Measurements from ENCODE around the gene PDF. TPM values are rescaled to one million over a fixed set of nuclear protein-coding genes. Genes with fewer than 3 reads are reported as not detected.
A peak's percentile ranks its signal among the peaks of the same experiment; 100 is the strongest.

Gene PDF
- total RNA-seq, 3 donors from 2014 or later (not counting 1 experiment from before 2014, with no cell fraction given): 3.0 to 5.7 (median 4.6) TPM

DNA sequence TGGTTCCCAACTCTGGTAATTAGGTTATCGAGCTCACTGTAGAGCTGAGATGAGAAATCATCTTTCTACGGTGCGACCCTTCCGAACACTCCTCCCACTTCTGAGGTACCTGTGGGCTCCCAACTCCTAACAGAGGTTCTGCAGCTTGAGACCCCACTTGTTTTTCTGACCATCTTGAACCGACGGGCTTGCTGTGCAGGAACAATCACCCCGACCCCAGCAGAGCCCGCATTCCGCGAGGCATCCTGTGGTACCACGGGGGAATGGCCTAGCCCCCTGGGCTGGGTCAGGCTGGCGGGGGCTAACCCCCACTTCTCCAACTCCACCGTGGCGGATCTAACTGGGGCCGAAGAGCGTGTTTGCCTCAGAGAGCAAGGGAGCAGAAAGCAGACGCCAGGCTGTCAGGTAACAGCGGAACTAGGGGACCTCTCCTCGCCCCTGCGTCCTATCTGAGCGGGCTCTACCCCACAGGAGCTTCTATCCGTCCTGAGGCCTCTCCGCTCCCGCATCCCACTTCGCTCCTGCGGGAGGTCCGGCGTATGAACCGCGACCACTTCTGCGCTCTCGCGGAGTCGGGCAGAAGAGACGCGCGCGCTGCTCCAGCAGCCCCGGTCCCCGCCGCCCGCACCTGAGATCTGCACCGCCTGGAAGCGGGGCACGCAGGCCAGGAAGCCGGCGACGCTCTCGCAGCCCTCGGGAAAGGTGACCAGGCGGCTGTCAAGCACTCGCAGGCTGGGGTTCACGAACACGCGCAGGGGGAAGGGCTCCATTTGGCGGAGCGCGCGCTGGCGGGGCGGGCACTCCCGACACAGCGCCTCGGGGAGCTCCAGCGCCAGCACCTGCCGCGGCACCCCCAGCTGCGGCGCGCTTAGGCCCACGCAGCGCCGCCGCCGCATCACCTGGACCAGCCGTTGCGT is 761 bp downstream of the PDF start:
- H3K4me3 Mint-ChIP-seq: peak overlapping the region; percentile 77
- Histone ChIP-seq H3K27ac (ENCODE audit: low read length) (no peak overlapping the region), H3K27me3 (ENCODE audit: control insufficient read depth, insufficient read depth, low read length) (no peaks in the 10 kb centered on the region), H3K4me1 (ENCODE audit: control insufficient read depth, insufficient read depth, low read length) (peaks cover 26% of the 10 kb centered on the region), H3K4me3 (ENCODE audit: low read length) (peak overlapping the region; percentile 44), H3K9me3 (ENCODE audit: control insufficient read depth, insufficient read depth, low read length) (no peaks in the 10 kb centered on the region), H3K36me3 (ENCODE audit: control insufficient read depth, insufficient read depth, low read length) (peaks cover 28% of the 10 kb centered on the region)
- H3K4me1 Mint-ChIP-seq: peaks cover 14 to 19% of the 10 kb centered on the region in 2 donors
- peak overlapping the region in 1 of 2 donors; percentile 44 for H3K27ac Mint-ChIP-seq
- TF ChIP-seq, protein P1, sequence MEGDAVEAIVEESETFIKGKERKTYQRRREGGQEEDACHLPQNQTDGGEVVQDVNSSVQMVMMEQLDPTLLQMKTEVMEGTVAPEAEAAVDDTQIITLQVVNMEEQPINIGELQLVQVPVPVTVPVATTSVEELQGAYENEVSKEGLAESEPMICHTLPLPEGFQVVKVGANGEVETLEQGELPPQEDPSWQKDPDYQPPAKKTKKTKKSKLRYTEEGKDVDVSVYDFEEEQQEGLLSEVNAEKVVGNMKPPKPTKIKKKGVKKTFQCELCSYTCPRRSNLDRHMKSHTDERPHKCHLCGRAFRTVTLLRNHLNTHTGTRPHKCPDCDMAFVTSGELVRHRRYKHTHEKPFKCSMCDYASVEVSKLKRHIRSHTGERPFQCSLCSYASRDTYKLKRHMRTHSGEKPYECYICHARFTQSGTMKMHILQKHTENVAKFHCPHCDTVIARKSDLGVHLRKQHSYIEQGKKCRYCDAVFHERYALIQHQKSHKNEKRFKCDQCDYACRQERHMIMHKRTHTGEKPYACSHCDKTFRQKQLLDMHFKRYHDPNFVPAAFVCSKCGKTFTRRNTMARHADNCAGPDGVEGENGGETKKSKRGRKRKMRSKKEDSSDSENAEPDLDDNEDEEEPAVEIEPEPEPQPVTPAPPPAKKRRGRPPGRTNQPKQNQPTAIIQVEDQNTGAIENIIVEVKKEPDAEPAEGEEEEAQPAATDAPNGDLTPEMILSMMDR (IDR thresholded peaks at IDR 0.05): no peak
- H3K9me3 Mint-ChIP-seq: no peaks in the 10 kb centered on the region
- intact Hi-C loops (cut with micrococcal nuclease): loop anchor here (10.0 kb wide), 1 partner anchor 125 kb away; no protein-coding TSS in a partner anchor
- ATAC-seq: peak; percentile 36 to 57 (median 53)
- no peaks in the 10 kb centered on the region for H3K36me3 Mint-ChIP-seq
- no peaks in the 10 kb centered on the region for H3K27me3 Mint-ChIP-seq (ENCODE audit: low read depth in 2 of 2)
- 11% methylated on average over 77 of the region's 77 CpGs for WGBS (ENCODE audit: insufficient coverage)
- peak in 1 of 2 donors; percentile 71 for DNase-seq

DNA sequence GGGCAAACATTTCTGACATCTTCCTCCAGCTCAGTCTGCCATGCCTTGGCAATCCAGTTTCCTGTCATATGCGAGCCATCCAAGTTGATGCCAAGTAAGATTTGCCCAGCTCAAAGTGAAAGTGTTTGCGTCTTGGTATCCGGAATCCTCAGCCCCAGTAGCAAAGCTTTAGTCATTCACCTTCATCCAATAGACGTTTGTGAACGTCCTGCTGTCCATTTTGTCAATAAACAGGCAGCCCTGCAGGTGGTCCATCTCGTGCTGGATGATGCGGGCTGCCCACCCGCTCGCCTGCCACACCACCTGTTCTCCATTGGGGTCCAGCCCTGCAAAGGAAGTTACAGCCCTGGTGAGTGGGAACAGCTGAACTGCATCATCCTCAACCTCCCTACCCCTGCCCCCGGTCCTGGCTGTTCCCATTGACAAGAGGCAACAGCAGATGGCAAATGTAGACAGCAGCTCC is 1.5 kb downstream of the PDF start:
- no peak for ATAC-seq
- H3K27me3 ChIP-seq (ENCODE audit: control insufficient read depth, insufficient read depth, low read length): no peaks in the 10 kb centered on the region
- Mint-ChIP-seq H3K4me3 (peak overlapping the region; percentile 77), H3K36me3 (no peaks in the 10 kb centered on the region), H3K27me3 (ENCODE audit: low read depth in 2 of 2) (no peaks in the 10 kb centered on the region), H3K27ac (peak overlapping the region in 1 of 2 donors; percentile 27), H3K9me3 (no peaks in the 10 kb centered on the region), H3K4me1 (peaks cover 14 to 24% of the 10 kb centered on the region in 2 donors)
- DNase-seq: peak in 1 of 2 donors; percentile 20
- TF ChIP-seq, protein P1 (IDR thresholded peaks at IDR 0.05): no peak
- peaks cover 26% of the 10 kb centered on the region for H3K4me1 ChIP-seq (ENCODE audit: control insufficient read depth, insufficient read depth, low read length)
- intact Hi-C loops (cut with micrococcal nuclease): loop anchor here (10.0 kb wide), 1 partner anchor 126 kb away; no protein-coding TSS in a partner anchor
- WGBS (ENCODE audit: insufficient coverage): 83% methylated on average over 10 of the region's 10 CpGs
- H3K27ac ChIP-seq (ENCODE audit: low read length): no peak overlapping the region
- no peaks in the 10 kb centered on the region for H3K9me3 ChIP-seq (ENCODE audit: control insufficient read depth, insufficient read depth, low read length)
- peaks cover 28% of the 10 kb centered on the region for H3K36me3 ChIP-seq (ENCODE audit: control insufficient read depth, insufficient read depth, low read length)
- H3K4me3 ChIP-seq (ENCODE audit: low read length): no peak overlapping the region

DNA sequence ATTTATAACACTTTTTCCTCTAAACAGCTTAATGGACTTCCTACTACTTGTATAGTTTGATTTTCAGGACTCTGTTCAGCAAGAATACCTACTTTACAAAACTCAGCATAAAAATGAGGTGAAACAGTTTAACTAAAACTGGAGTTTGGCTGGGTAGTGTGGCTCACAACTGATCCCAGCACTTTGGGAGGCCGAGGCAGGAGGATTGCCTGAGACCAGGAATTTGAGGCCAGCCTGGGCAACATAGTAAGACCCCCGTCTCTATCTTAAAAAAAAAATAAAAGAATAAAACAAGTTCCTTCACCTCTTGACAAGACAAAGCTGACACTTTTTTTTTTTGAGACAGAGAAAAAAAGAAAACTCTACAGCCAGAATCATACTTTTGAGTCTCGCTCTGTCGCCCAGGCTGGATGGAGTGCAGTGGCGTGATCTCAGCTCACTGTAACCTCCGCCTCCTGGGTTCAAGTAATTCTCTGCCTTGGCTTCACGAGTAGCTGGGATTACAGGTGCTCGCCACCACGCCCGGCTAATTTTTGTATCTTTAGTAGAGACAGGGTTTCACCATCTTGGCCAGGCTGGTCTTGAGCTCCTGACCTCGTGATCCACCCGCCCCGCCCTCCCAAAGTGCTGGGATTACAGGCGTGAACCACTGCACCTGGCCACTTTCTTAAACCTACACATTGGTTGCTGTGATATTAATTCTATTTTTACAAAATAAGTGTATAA is 2.6 kb downstream of the PDF start:
- ATAC-seq (no peak), DNase-seq (no peak)
- Mint-ChIP-seq H3K4me3 (no peak overlapping the region), H3K4me1 (peaks cover 14 to 24% of the 10 kb centered on the region in 2 donors), H3K36me3 (no peaks in the 10 kb centered on the region), H3K27me3 (ENCODE audit: low read depth in 2 of 2) (no peaks in the 10 kb centered on the region), H3K27ac (peak overlapping the region in 1 of 2 donors; percentile 27), H3K9me3 (no peaks in the 10 kb centered on the region)
- no peak overlapping the region for H3K4me3 ChIP-seq (ENCODE audit: low read length)
- TF ChIP-seq, protein P1 (IDR thresholded peaks at IDR 0.05): no peak
- 96% methylated on average over 11 of the region's 14 CpGs for WGBS (ENCODE audit: insufficient coverage)
- peaks cover 26% of the 10 kb centered on the region for H3K4me1 ChIP-seq (ENCODE audit: control insufficient read depth, insufficient read depth, low read length)
- no peaks in the 10 kb centered on the region for H3K9me3 ChIP-seq (ENCODE audit: control insufficient read depth, insufficient read depth, low read length)
- peaks cover 27% of the 10 kb centered on the region for H3K36me3 ChIP-seq (ENCODE audit: control insufficient read depth, insufficient read depth, low read length)
- no peak overlapping the region for H3K27ac ChIP-seq (ENCODE audit: low read length)
- H3K27me3 ChIP-seq (ENCODE audit: control insufficient read depth, insufficient read depth, low read length): no peaks in the 10 kb centered on the region
- intact Hi-C loops (cut with micrococcal nuclease): loop anchor here (10.0 kb wide), 1 partner anchor 127 kb away; no protein-coding TSS in a partner anchor

All from natural killer cell (primary cell).